Epithelial cell of esophagus (primary cell): ENCODE results near the gene FKTN.

Experiments used
- DNase-seq: peaks from one replicate; pipeline ENCODE4 v3.0.0; 2010; ENCODE audit warnings: low read depth
- H3K4me3 ChIP-seq: 2 replicates; pipeline ENCODE4 v1.5.1; 2011; ENCODE audit warnings: mild to moderate bottlenecking, low read length, control low read depth
- CTCF ChIP-seq: IDR thresholded peaks from 2 replicates; pipeline ENCODE4 v1.5.1; 2011; ENCODE audit warnings: low read depth, mild to moderate bottlenecking, low read length, control low read depth, inconsistent platforms; ENCODE audit not compliant: insufficient read depth; ENCODE audit errors: missing control alignments

FKTN gene

GRCh38 chr9:105637787-105638395 lies 80.0 kb downstream of the FKTN start:
- DNase-seq: peak; percentile 6
- peak; percentile 49 for TF ChIP-seq CTCF

DNA sequence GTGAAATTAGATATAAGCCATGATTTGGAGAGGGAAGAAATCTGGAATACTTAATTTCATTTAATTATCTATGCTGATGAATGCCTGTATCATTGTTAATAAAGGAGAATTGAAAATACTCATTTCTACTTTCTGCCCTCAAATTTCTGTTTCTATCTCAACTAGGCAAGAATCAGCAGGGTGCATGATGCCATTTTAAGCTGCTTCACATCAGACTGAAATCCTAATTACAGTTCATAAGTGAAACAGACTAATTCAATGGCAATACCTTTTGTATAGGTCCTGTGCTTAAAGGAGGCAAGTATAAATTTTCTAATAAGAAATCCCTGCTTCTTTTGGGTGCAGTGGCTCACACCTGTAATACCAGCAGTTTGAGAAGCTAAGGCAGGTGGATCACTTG lies 82.0 kb downstream of the FKTN start:
- no peak overlapping the region for H3K4me3 ChIP-seq
- DNase-seq: no peak
- no peak for TF ChIP-seq CTCF

More at GRCh38 chr9:105637787-105638395, 80.0 kb downstream of the FKTN start:
- H3K4me3 ChIP-seq: no peak overlapping the region

- DNase-seq: no peak
- no peak overlapping the region for H3K4me3 ChIP-seq
- TF ChIP-seq CTCF: no peak
Measured at GRCh38 chr9:105643795-105644194, 85.9 kb downstream of the FKTN start.

DNA sequence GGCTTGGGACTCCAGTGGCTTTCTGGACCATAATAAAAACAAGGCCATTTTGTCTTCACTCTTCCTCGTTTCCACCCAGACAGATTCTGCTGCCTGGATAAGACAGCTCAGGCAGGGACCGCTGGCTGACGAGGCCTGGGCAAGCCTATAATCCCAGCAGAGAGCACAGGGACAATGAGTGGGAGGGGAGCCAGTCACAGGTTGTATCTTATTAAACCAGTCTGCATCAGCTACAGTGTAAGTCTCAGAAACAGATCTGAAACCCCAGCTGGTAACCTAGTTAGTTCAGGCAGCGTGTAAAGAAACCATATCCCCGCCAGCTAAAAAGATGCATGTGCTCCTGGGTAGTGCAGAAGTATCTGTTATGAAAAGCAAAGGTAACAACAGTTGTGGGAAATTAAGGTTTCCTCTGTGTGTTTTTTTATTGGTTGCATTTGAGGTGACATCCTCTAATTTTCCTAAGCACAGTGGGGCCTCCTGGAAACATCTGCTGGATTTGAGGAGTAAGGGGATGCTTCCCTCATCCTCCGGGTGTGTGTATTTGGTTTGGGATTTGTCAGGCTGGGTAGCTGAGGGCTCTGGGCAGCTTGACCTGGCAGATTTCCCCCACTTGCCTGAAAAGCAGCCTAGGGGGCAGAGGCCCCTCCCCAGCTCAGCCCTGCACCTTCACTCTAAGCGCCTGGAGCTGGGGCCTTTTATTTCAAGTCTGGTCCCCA lies 89.1 kb downstream of the FKTN start:
- TF ChIP-seq CTCF: no peak
- H3K4me3 ChIP-seq: no peak overlapping the region
- no peak for DNase-seq

GRCh38 chr9:105647595-105648349 lies 89.8 kb downstream of the FKTN start:
- no peak overlapping the region for H3K4me3 ChIP-seq
- no peak for TF ChIP-seq CTCF
- peak; percentile 18 for DNase-seq

- H3K4me3 ChIP-seq: no peak overlapping the region
- no peak for DNase-seq
- no peak for TF ChIP-seq CTCF
Measured at GRCh38 chr9:105651806-105652205, 93.9 kb downstream of the FKTN start.
